Neutrophil (primary cell): ENCODE measurements around the gene CAMK1D.

Source experiments
- H3K27ac ChIP-seq: fragments of 200-600 bp; sonication (generic); 2 replicates; pipeline ENCODE4 v1.5.1; 2016; ENCODE audit warnings: mild to moderate bottlenecking, moderate library complexity
- H3K27me3 ChIP-seq: fragments of 200-600 bp; sonication (generic); 2 replicates; pipeline ENCODE4 v1.6.0; 2016; ENCODE audit warnings: mild to moderate bottlenecking
- H3K36me3 ChIP-seq: fragments of 200-600 bp; sonication (generic); 2 replicates; pipeline ENCODE4 v1.5.1; 2017
- H3K4me1 ChIP-seq, 2 experiments: fragments of 200-600 bp in 1 of 2; sonication (generic) in 1 of 2; 1 replicate in 1 of 2; 2 replicates in 1 of 2; pipeline versions ENCODE4 v1.5.1 to v1.6.1; 2013 to 2016; ENCODE audit warnings: low read depth in 1 of 2, low read length in 1 of 2, mild to moderate bottlenecking in 1 of 2, moderate library complexity in 1 of 2; ENCODE audit not compliant: control insufficient read depth in 1 of 2, insufficient read depth in 1 of 2
- H3K4me3 ChIP-seq, 2 experiments: fragments of 200-600 bp in 1 of 2; sonication (generic) in 1 of 2; 1 replicate in 1 of 2; 2 replicates in 1 of 2; pipeline ENCODE4 v1.5.1; 2013 to 2016; ENCODE audit warnings: low read depth in 1 of 2, low read length in 1 of 2, mild to moderate bottlenecking in 1 of 2, moderate library complexity in 1 of 2
- H3K9me3 ChIP-seq: fragments of 200-600 bp; sonication (generic); 2 replicates; pipeline ENCODE4 v1.5.1; 2016
- TF ChIP-seq, protein P1 (sequence below): fragments of 200-600 bp; sonication (generic); IDR thresholded peaks from 2 replicates; pipeline ENCODE4 v1.5.1; 2016; ENCODE audit warnings: antibody characterized with exemption

CAMK1D gene

DNA sequence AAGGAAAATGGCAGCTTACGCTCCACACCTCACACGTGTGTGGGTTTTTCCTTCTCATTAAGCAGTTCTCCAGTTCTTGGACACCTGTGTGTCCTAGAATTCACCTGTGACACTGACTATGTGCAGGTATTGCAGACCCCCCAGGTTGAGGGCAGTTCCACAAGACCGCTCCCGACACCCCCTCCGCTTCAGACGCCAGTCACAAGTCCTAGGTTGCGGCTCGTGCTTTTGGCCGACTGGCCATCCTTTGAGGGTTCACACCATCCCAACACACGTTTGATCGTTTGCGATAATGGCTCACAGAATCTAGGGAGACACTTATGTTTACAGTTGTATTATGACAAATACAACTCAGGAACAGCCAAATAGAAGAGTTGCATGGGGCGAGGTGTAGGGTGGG, 44.5 kb downstream of the CAMK1D start:
- no peaks in the 10 kb centered on the region for H3K27me3 ChIP-seq
- H3K4me3 ChIP-seq, result no peak overlapping the region
- no peaks in the 10 kb centered on the region for H3K9me3 ChIP-seq
- TF ChIP-seq, protein P1, sequence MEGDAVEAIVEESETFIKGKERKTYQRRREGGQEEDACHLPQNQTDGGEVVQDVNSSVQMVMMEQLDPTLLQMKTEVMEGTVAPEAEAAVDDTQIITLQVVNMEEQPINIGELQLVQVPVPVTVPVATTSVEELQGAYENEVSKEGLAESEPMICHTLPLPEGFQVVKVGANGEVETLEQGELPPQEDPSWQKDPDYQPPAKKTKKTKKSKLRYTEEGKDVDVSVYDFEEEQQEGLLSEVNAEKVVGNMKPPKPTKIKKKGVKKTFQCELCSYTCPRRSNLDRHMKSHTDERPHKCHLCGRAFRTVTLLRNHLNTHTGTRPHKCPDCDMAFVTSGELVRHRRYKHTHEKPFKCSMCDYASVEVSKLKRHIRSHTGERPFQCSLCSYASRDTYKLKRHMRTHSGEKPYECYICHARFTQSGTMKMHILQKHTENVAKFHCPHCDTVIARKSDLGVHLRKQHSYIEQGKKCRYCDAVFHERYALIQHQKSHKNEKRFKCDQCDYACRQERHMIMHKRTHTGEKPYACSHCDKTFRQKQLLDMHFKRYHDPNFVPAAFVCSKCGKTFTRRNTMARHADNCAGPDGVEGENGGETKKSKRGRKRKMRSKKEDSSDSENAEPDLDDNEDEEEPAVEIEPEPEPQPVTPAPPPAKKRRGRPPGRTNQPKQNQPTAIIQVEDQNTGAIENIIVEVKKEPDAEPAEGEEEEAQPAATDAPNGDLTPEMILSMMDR, result no peak
- no peak overlapping the region for H3K27ac ChIP-seq
- peaks cover 7% of the 10 kb centered on the region in 2 experiments for H3K4me1 ChIP-seq
- H3K36me3 ChIP-seq, result no peaks in the 10 kb centered on the region

DNA sequence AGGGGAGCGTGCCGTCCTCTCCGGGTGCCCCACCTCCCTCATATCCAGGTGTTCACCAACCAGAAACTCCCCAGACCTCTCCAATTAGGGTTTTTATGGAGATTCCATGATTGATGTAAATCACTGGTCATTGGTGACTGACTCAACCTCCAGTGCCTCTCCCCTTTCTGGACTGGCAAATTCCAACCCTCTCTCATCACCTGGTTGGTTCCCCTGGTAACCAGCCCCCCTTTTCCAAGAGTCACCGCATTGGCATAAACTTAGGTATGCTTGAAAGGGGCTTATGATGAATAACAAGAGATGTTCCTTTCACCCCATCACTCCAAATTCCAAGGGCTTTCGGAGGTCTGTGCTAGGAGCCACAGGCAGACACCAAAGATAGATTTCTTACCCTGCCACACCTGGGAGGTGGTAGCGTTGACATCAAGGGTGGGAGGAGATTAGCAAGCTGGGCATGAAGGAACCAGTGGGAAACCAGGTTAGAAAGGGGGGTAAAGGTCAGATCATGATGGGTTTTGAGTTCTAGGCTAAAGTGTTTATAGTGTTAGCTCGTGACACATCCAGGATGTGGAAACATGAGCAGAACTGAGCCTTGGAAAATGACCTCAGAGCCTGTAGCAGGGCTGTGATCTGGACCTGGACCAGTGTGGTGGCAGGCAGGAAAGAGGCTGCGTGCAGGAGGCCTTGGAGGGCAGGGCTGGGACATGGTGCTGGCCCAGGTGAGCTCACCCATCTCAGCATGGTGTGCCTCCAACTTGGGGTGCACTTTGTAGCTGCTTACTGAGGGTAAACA, 45.1 kb downstream of the CAMK1D start:
- no peak overlapping the region for H3K27ac ChIP-seq
- no peaks in the 10 kb centered on the region for H3K27me3 ChIP-seq
- H3K36me3 ChIP-seq, result no peaks in the 10 kb centered on the region
- peaks cover under 1 to 1% of the 10 kb centered on the region in 2 experiments for H3K4me1 ChIP-seq
- no peaks in the 10 kb centered on the region for H3K9me3 ChIP-seq
- TF ChIP-seq, protein P1, result no peak
- no peak overlapping the region for H3K4me3 ChIP-seq

DNA sequence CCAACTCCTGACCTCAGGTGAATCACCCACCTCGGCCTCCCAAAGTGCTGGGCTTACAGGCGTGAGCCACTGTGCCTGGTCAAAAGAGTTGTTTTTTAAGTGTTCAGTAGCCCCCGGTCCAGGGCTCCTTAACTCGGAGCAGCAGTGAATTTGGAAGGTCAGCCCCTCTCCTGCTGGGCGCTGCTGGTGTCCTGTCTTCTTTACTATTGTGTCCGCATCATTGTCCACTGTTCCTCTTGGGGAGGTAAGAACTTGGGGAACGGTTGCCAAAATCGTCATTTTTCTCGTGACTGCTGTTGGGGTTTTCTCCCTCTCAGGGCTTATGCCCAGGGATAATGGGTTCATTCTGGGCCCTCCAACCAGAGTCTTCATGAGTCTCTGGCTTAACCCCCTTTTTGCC, 46.7 kb downstream of the CAMK1D start:
- Histone ChIP-seq H3K27ac (no peak overlapping the region), H3K4me3 (no peak overlapping the region), H3K36me3 (no peaks in the 10 kb centered on the region), H3K27me3 (no peaks in the 10 kb centered on the region), H3K9me3 (no peaks in the 10 kb centered on the region), H3K4me1 (no peaks in the 10 kb centered on the region)
- TF ChIP-seq, protein P1, result no peak

DNA sequence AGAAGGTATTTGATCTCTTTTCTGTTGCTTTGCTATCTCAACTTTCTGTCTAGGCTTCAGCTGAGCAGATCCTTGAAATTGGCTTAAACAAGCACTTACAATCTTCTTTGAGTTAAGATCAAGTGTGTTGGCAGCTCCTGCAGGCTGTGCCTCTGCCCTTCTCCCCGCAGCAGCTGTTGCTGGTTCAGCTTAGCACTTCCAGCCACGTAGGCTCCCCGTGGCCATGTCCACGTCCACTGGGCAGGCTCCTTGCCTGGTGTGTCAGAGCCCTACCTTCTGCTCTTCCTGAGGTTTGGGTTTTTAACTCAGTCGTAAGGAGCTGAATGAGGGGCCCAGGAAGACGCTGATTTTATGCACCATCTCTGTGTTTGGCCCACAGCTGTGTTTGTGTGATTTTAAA, 47.2 kb downstream of the CAMK1D start:
- no peaks in the 10 kb centered on the region for H3K27me3 ChIP-seq
- H3K4me3 ChIP-seq, result no peak overlapping the region
- TF ChIP-seq, protein P1, result no peak
- no peaks in the 10 kb centered on the region for H3K36me3 ChIP-seq
- H3K9me3 ChIP-seq, result no peaks in the 10 kb centered on the region
- no peak overlapping the region for H3K27ac ChIP-seq
- H3K4me1 ChIP-seq, result no peaks in the 10 kb centered on the region

DNA sequence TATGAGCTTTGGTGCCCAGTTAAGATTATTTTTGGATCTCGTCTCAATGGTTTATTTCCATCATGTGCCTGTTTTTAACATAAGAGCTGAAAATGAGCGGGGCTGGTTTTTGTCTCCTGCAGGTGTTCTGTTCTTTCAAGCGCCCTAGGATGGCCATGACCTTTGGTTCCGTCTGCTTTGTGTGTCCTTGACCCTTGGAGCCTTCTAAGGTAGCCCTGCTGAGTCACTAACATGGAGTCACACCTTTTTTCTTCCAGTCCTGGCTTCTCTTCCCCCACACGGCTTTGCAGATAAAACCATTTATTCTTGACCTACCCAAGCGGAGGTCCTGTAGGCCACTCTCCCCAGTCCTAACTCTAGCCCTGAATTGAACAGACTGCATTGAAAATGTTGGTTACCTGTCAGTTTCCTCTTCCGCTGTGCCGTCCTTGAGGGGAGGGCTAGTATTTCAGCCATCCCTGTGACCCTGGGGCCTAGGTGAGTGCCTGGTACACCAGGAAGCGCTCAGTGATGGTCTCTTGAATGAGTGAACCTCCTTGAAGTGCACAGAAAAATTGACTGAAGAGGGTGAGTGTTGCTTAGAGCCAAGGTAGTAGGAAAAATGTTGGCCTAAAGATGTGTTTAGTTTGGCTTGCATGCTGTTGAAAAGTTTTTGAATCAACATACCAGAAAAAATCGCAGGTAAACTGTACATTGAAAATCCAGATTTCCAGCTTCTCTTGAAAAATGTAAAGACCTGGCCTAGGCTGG, 48.0 kb downstream of the CAMK1D start:
- Histone ChIP-seq H3K27me3 (no peaks in the 10 kb centered on the region), H3K4me1 (no peaks in the 10 kb centered on the region), H3K36me3 (no peaks in the 10 kb centered on the region), H3K9me3 (no peaks in the 10 kb centered on the region), H3K27ac (no peak overlapping the region), H3K4me3 (no peak overlapping the region)
- TF ChIP-seq, protein P1, result no peak
